ENCODE measurements around the gene PCYT2. TPM values are rescaled to one million over a fixed set of nuclear protein-coding genes. Genes with fewer than 3 reads are reported as not detected.
A peak's percentile ranks its signal among the peaks of the same experiment; 100 is the strongest.
"Not testable (repeated sequence)": the region's sequence is repeated elsewhere in the genome, so short reads cannot be mapped to it uniquely, and the experiment has no call there.

The PCYT2 gene
- total RNA-seq, 2 experiments from 2014 or later, result 48.5 TPM

- ATAC-seq (no peak), DNase-seq (no peak)
- Mint-ChIP-seq H3K9me3 (ENCODE audit: low read depth) (no peaks in the 10 kb centered on the region), H3K4me1 (peaks cover 26% of the 10 kb centered on the region), H3K36me3 (peaks cover 22% of the 10 kb centered on the region), H3K4me3 (no peak overlapping the region), H3K27me3 (no peaks in the 10 kb centered on the region), H3K27ac (peak overlapping the region; percentile 34)
- CTCF ChIA-PET, result no interaction called here
These were observed 7.8 kb upstream of the PCYT2 start for GRCh38 chr17:81918832-81919545.

- H3K27me3 Mint-ChIP-seq; H3K9me3 Mint-ChIP-seq (ENCODE audit: low read depth); DNase-seq; CTCF ChIA-PET: not testable (repeated sequence)
- ATAC-seq, result peak; percentile 41
- Mint-ChIP-seq H3K36me3 (peaks cover 24% of the 10 kb centered on the region), H3K27ac (peak overlapping the region; percentile 82), H3K4me3 (peak overlapping the region; percentile 78), H3K4me1 (peaks cover 26% of the 10 kb centered on the region)
These were observed 7.1 kb upstream of the PCYT2 start for GRCh38 chr17:81918333-81918669.

- ATAC-seq (peak; percentile 89), DNase-seq (peak; percentile 86)
- Mint-ChIP-seq H3K27ac (peak within 1 kb of the TSS; percentile 82), H3K4me1 (peaks cover 28% of the 10 kb centered on the region), H3K4me3 (peak within 1 kb of the TSS; percentile 78), H3K27me3 (no peaks in the 10 kb centered on the region), H3K9me3 (ENCODE audit: low read depth) (no peaks in the 10 kb centered on the region), H3K36me3 (peaks cover 29% of the 10 kb centered on the region)
- CTCF ChIA-PET, result interaction anchor here (0.9 to 4.2 kb wide), 6 partner anchors 9 to 120 kb away, joined by 3 to 26 read pairs (median 5); partner anchors contain the start of genes DCXR and MAFG
These were observed 6.5 kb upstream of the PCYT2 start, which contains the start of gene SIRT7 for GRCh38 chr17:81917565-81918332. SIRT7 (minus strand) TSS chr17:81918176; CDS start chr17:81918131, 45 bp downstream.

GRCh38 chr17:81916234-81917001 lies 5.2 kb upstream of the PCYT2 start:
- peaks cover 30% of the 10 kb centered on the region for H3K4me1 Mint-ChIP-seq
- peak overlapping the region; percentile 78 for H3K4me3 Mint-ChIP-seq
- no peak for ATAC-seq
- no peaks in the 10 kb centered on the region for H3K9me3 Mint-ChIP-seq (ENCODE audit: low read depth)
- peaks cover 32% of the 10 kb centered on the region for H3K36me3 Mint-ChIP-seq
- H3K27me3 Mint-ChIP-seq, result no peaks in the 10 kb centered on the region
- H3K27ac Mint-ChIP-seq, result peak overlapping the region; percentile 37
- CTCF ChIA-PET, result interaction anchor here (1.0 to 4.2 kb wide), 4 partner anchors 11 to 47 kb away, joined by 3 to 26 read pairs (median 6); partner anchors contain the start of gene MAFG
- no peak for DNase-seq

- Mint-ChIP-seq H3K36me3 (peaks cover 34% of the 10 kb centered on the region), H3K27ac (no peak overlapping the region), H3K27me3 (no peaks in the 10 kb centered on the region), H3K4me3 (peak overlapping the region; percentile 17), H3K4me1 (peaks cover 33% of the 10 kb centered on the region), H3K9me3 (ENCODE audit: low read depth) (no peaks in the 10 kb centered on the region)
- CTCF ChIA-PET, result interaction anchor here (4.2 kb wide), 1 partner anchor 12 kb away, joined by 26 read pairs; the partner anchor contains the start of gene MAFG
- no peak for ATAC-seq
- DNase-seq, result no peak
These were observed 4.1 kb upstream of the PCYT2 start for GRCh38 chr17:81915331-81915730.

GRCh38 chr17:81914103-81914850 lies 3.1 kb upstream of the PCYT2 start:
- Mint-ChIP-seq H3K27me3 (no peaks in the 10 kb centered on the region), H3K9me3 (ENCODE audit: low read depth) (no peaks in the 10 kb centered on the region), H3K36me3 (peaks cover 34% of the 10 kb centered on the region), H3K4me3 (no peak overlapping the region), H3K4me1 (peaks cover 37% of the 10 kb centered on the region), H3K27ac (no peak overlapping the region)
- CTCF ChIA-PET, result interaction anchor here (0.6 to 4.2 kb wide), 3 partner anchors 13 to 292 kb away, joined by 3 to 26 read pairs (median 3); partner anchors contain the start of genes MAFG and PYCR1
- DNase-seq (no peak), ATAC-seq (no peak)

GRCh38 chr17:81913394-81914102 lies 2.3 kb upstream of the PCYT2 start:
- peaks cover 33% of the 10 kb centered on the region for H3K4me1 Mint-ChIP-seq
- peaks cover 34% of the 10 kb centered on the region for H3K36me3 Mint-ChIP-seq
- no peak overlapping the region for H3K4me3 Mint-ChIP-seq
- ATAC-seq (no peak), DNase-seq (no peak)
- H3K27ac Mint-ChIP-seq, result no peak overlapping the region
- H3K27me3 Mint-ChIP-seq, result no peaks in the 10 kb centered on the region
- CTCF ChIA-PET, result interaction anchor here (0.6 to 4.2 kb wide), 5 partner anchors 13 to 293 kb away, joined by 3 to 26 read pairs (median 3); partner anchors contain the start of genes MAFG and PYCR1
- no peaks in the 10 kb centered on the region for H3K9me3 Mint-ChIP-seq (ENCODE audit: low read depth)

GRCh38 chr17:81912441-81913309 lies 1.5 kb upstream of the PCYT2 start:
- ATAC-seq (no peak), DNase-seq (no peak)
- H3K4me3 Mint-ChIP-seq, result no peak overlapping the region
- no peaks in the 10 kb centered on the region for H3K9me3 Mint-ChIP-seq (ENCODE audit: low read depth)
- H3K36me3 Mint-ChIP-seq, result peaks cover 32% of the 10 kb centered on the region
- H3K27me3 Mint-ChIP-seq, result no peaks in the 10 kb centered on the region
- CTCF ChIA-PET, result interaction anchor here (0.9 to 1.0 kb wide), 3 partner anchors 14 to 107 kb away, joined by 3 to 4 read pairs (median 3); partner anchors contain the start of gene MAFG
- peaks cover 28% of the 10 kb centered on the region for H3K4me1 Mint-ChIP-seq
- H3K27ac Mint-ChIP-seq, result no peak overlapping the region

GRCh38 chr17:81911969-81912368 lies 770 bp upstream of the PCYT2 start:
- Mint-ChIP-seq H3K27ac (no peak overlapping the region), H3K27me3 (no peaks in the 10 kb centered on the region), H3K4me1 (peaks cover 23% of the 10 kb centered on the region), H3K36me3 (peaks cover 32% of the 10 kb centered on the region), H3K4me3 (peak overlapping the region; percentile 24), H3K9me3 (ENCODE audit: low read depth) (no peaks in the 10 kb centered on the region)
- CTCF ChIA-PET, result interaction anchor here (0.9 kb wide), 1 partner anchor 15 kb away, joined by 3 read pairs; the partner anchor contains the start of gene MAFG
- no peak for DNase-seq
- no peak for ATAC-seq

GRCh38 chr17:81910840-81911276 lies 341 bp downstream of the PCYT2 start:
- Mint-ChIP-seq H3K27ac (peak overlapping the region; percentile 70), H3K4me3 (peak overlapping the region; percentile 83), H3K27me3 (no peaks in the 10 kb centered on the region), H3K9me3 (ENCODE audit: low read depth) (no peaks in the 10 kb centered on the region), H3K36me3 (peaks cover 27% of the 10 kb centered on the region), H3K4me1 (peaks cover 14% of the 10 kb centered on the region)
- CTCF ChIA-PET, result no interaction called here
- ATAC-seq (peak; percentile 52), DNase-seq (no peak)
